Pancreas (tissue), 10 donors: ENCODE results near the gene CPM. TPM values are rescaled to one million over a fixed set of nuclear protein-coding genes. Genes with fewer than 3 reads are reported as not detected.
"Not testable (repeated sequence)": the region's sequence is repeated elsewhere in the genome, so short reads cannot be mapped to it uniquely, and the experiment has no call there.

ENCODE experiments used
- ATAC-seq, 4 donors: fragments of 200-7000 bp; cut with Tn5 transposase; one replicate each; pipeline versions ENCODE4 v1.8.0 to v1.9.1; 2020; ENCODE audit warnings: mild to moderate bottlenecking in 4 of 4, moderate library complexity in 4 of 4
- DNase-seq, 6 donors: peaks; one replicate each; pipeline ENCODE4 v3.0.0-alpha.2; 2020
- FAIRE-seq: peaks from 2 replicates; lab custom pipeline; 2012; peaks lifted over from hg19 to GRCh38; lab: Jason Lieb, UNC
- H3K27ac ChIP-seq, 4 donors: fragments of 200-600 bp; sonication (generic); 1 replicate in 3 of 4; 2 replicates in 1 of 4; pipeline versions ENCODE4 v1.5.0 to v1.8.0; 2020
- H3K27me3 ChIP-seq, 4 donors: fragments of 200-600 bp; one replicate each; pipeline ENCODE4 v1.8.0; 2021
- H3K36me3 ChIP-seq, 3 donors: fragments of 200-600 bp; sonication (generic) in 1 of 3; one replicate each; pipeline versions ENCODE4 v1.5.0 to v1.8.0; 2020 to 2021
- H3K4me1 ChIP-seq, 3 donors: fragments of 200-600 bp; one replicate each; pipeline ENCODE4 v1.8.0; 2021
- H3K4me3 ChIP-seq, 4 donors: fragments of 200-600 bp; sonication (generic) in 2 of 4; one replicate each; pipeline versions ENCODE4 v1.5.0 to v1.8.0; 2020 to 2021
- H3K9me3 ChIP-seq, 4 donors: fragments of 200-600 bp; one replicate each; pipeline ENCODE4 v1.8.0; 2021
- CTCF ChIP-seq, 4 donors: fragments of 200-600 bp; sonication (generic) in 3 of 4; IDR thresholded peaks; one replicate each; pipeline versions ENCODE4 v1.5.0 to v1.8.0; 2021; ENCODE audit warnings: antibody characterized with exemption in 4 of 4
- WGBS, 2 donors: extraction: QIAGEN DNeasy Blood & Tissue Kit; methylation state at CpG; one replicate each; pipeline ENCODE4 v1.1.7; 2013; 5-methylcytosine and 5-hydroxymethylcytosine counted together
- intact Hi-C, 3 donors: fragments of 100-400 bp; cut with DNase I; formaldehyde crosslinking; loops; one replicate each; pipeline versions ENCODE4 v1.11.1 to v1.14.2; 2022
- polyA plus RNA-seq, 2 donors: library from polyadenylated mRNA; stranded (reverse); fragments of 200-250 nt; gene quantifications; one replicate each; pipeline ENCODE4 v1.2.3, GENCODE V29; 2013
- total RNA-seq, 6 donors: library from RNA; stranded (reverse); fragmentation: NEBNext Ultra II Directional in 4 of 6; extraction: Animal tissue kit (Norgen Biotek cat#: 25700) in 4 of 6; gene quantifications; one replicate each; pipeline versions ENCODE4 v1.2.1 to v1.2.4, GENCODE V29; 2021 to 2023
- donor health status: healthy with polysubstance abuse.
- donor health status: DM: no; HTN: no; CAD: no; lungs with moderate emphysema.
- donor health status: DM: no; HTN: no; CAD: no.
- donor health status: control.
- donor health status: control.
- donor health status: Bipolar disorder and iron deficiency.
- donor health status: DM: yes; HTN: yes; CAD: no.
- donor health status: DM: no; HTN: no; CAD: no.
- donor health status: DM: no; HTN: no; CAD: no.
- donor health status: DM: yes; HTN: yes; CAD: no.

Gene CPM
- total and polyA plus RNA-seq, 8 donors = 4.3 to 49.2 (median 11.1) TPM

GRCh38 chr12:68809190-68810026, 123.6 kb downstream of the CPM start:
- intact Hi-C loops = no loop called here
- H3K27me3 ChIP-seq = no peaks in the 10 kb centered on the region
- ATAC-seq (no peak), FAIRE-seq (no peak), DNase-seq (no peak)
- peak overlapping the region; percentile 59 to 97 (median 76) for H3K4me3 ChIP-seq
- H3K4me1 ChIP-seq = peaks cover 4 to 34% (median 17%) of the 10 kb centered on the region in 3 donors
- 54 to 62% methylated on average over 12 of the region's 12 CpGs for WGBS, 2 donors
- H3K36me3 ChIP-seq = peaks cover 5 to 29% (median 5%) of the 10 kb centered on the region in 3 donors
- TF ChIP-seq CTCF (IDR thresholded peaks at IDR 0.05) = no peak
- no peaks in the 10 kb centered on the region for H3K9me3 ChIP-seq
- peak overlapping the region; percentile 93 to 99 (median 97) for H3K27ac ChIP-seq

- Histone ChIP-seq H3K27ac (peak overlapping the region; percentile 93 to 99 (median 97)), H3K4me1 (peaks cover 4 to 34% (median 17%) of the 10 kb centered on the region in 3 donors), H3K4me3 (peak overlapping the region; percentile 59 to 97 (median 76)), H3K9me3 (no peaks in the 10 kb centered on the region), H3K36me3 (peaks cover 0 to 21% (median 5%) of the 10 kb centered on the region in 3 donors), H3K27me3 (no peaks in the 10 kb centered on the region)
- peak; percentile 70 to 83 (median 74) for ATAC-seq
- DNase-seq = peak; percentile 75 to 90 (median 83)
- no peak for FAIRE-seq
- TF ChIP-seq CTCF (IDR thresholded peaks at IDR 0.05) = no peak
- intact Hi-C loops = no loop called here
- WGBS, 2 donors = 0% methylated on average over 61 of the region's 61 CpGs
These were observed 124.4 kb downstream of the CPM start for GRCh38 chr12:68808388-68809189.

GRCh38 chr12:68807576-68808387, 125.2 kb downstream of the CPM start, which contains the start of gene MDM2:
Gene MDM2 (plus strand): TSS chr12:68808177. CDS start chr12:68808478, 301 bp downstream.
- H3K27me3 ChIP-seq = no peaks in the 10 kb centered on the region
- peak within 1 kb of the TSS; percentile 93 to 99 (median 97) for H3K27ac ChIP-seq
- TF ChIP-seq CTCF (IDR thresholded peaks at IDR 0.05) = peak; percentile 66 to 91 (median 84)
- H3K9me3 ChIP-seq = no peaks in the 10 kb centered on the region
- peaks cover 4 to 34% (median 15%) of the 10 kb centered on the region in 3 donors for H3K4me1 ChIP-seq
- H3K36me3 ChIP-seq = peaks cover 0 to 18% (median 5%) of the 10 kb centered on the region in 3 donors
- peak within 1 kb of the TSS; percentile 59 to 97 (median 76) for H3K4me3 ChIP-seq
- DNase-seq = peak; percentile 96 to 99 (median 98)
- WGBS, 2 donors = 0% methylated on average over 58 to 72 of the region's 72 CpGs
- peak; percentile 89 to 95 (median 90) for ATAC-seq
- no peak for FAIRE-seq
- intact Hi-C loops = no loop called here

GRCh38 chr12:68807274-68807575, 125.7 kb downstream of the CPM start:
- H3K4me1 ChIP-seq = peaks cover 4 to 30% (median 9%) of the 10 kb centered on the region in 3 donors
- DNase-seq, H3K9me3 ChIP-seq, intact Hi-C loops, H3K27me3 ChIP-seq, FAIRE-seq, ATAC-seq: not testable (repeated sequence)
- peaks cover 0 to 18% (median 5%) of the 10 kb centered on the region in 3 donors for H3K36me3 ChIP-seq
- 2 to 5% methylated on average over 10 of the region's 10 CpGs for WGBS, 2 donors
- H3K27ac ChIP-seq = peak overlapping the region; percentile 93 to 99 (median 97)
- H3K4me3 ChIP-seq = peak overlapping the region; percentile 59 to 97 (median 76)
